Karpas-422 (cell line): ENCODE results near the gene PLAGL1. TPM values are rescaled to one million over a fixed set of nuclear protein-coding genes. Genes with fewer than 3 reads are reported as not detected.

Experiments used
- DNase-seq: peaks from one replicate; pipeline ENCODE4 v3.0.0-alpha.2; 2015
- H2AFZ ChIP-seq: fragments of 200-600 bp; sonication (generic); 2 replicates; pipeline ENCODE4 v1.6.1; 2014; ENCODE audit warnings: antibody characterized with exemption, low read length, mixed read lengths
- H3K27ac ChIP-seq: fragments of 200-600 bp; sonication (generic); 2 replicates; pipeline ENCODE4 v1.5.1; 2014; ENCODE audit warnings: mild to moderate bottlenecking, low read length, moderate library complexity
- H3K27me3 ChIP-seq: fragments of 200-600 bp; sonication (generic); 2 replicates; pipeline ENCODE4 v1.6.1; 2014; ENCODE audit warnings: low read length, mixed read lengths
- H3K36me3 ChIP-seq: fragments of 200-600 bp; sonication (generic); 2 replicates; pipeline ENCODE4 v1.6.1; 2014; ENCODE audit warnings: low read length, mixed read lengths; ENCODE audit not compliant: insufficient read depth
- H3K4me1 ChIP-seq: fragments of 200-600 bp; sonication (generic); 2 replicates; pipeline ENCODE4 v1.6.1; 2014; ENCODE audit warnings: mild to moderate bottlenecking, low read length, mixed read lengths
- H3K4me2 ChIP-seq: fragments of 200-600 bp; sonication (generic); 2 replicates; pipeline ENCODE4 v1.6.1; 2014; ENCODE audit warnings: low read length, low read depth, mild to moderate bottlenecking; ENCODE audit not compliant: poor library complexity, severe bottlenecking
- H3K4me3 ChIP-seq: fragments of 200-600 bp; sonication (generic); 2 replicates; pipeline ENCODE4 v1.5.1; 2014; ENCODE audit warnings: mild to moderate bottlenecking, antibody characterized with exemption, low read length, mixed read lengths
- H3K79me2 ChIP-seq: fragments of 200-600 bp; sonication (generic); 2 replicates; pipeline ENCODE4 v1.6.1; 2014; ENCODE audit warnings: mild to moderate bottlenecking, low read length, mixed read lengths
- H3K9ac ChIP-seq: fragments of 200-600 bp; sonication (generic); 2 replicates; pipeline ENCODE4 v1.6.0; 2014; ENCODE audit warnings: low read length
- H3K9me2 ChIP-seq: fragments of 200-600 bp; sonication (generic), shearing (Covaris generic); replicated peaks from 2 replicates; pipeline ENCODE4 v1.6.0; 2014; ENCODE audit warnings: mild to moderate bottlenecking, low read length, moderate library complexity; ENCODE audit not compliant: insufficient read depth
- H3K9me3 ChIP-seq: fragments of 300-700, 200-600 bp; sonication (generic); 2 replicates; pipeline ENCODE4 v1.6.1; 2014; ENCODE audit warnings: low read length, mixed read lengths
- H4K20me1 ChIP-seq: fragments of 200-600 bp; sonication (generic); 2 replicates; pipeline ENCODE4 v1.6.1; 2014; ENCODE audit warnings: mild to moderate bottlenecking, antibody characterized with exemption, low read length, low read depth; ENCODE audit not compliant: insufficient read depth
- small RNA-seq: library from RNA; depleted of rRNA; stranded (forward); fragments of <200 nt; gene quantifications from one replicate; pipeline ENCODE3, GENCODE V24; 2014
- total RNA-seq: library from RNA; depleted of rRNA; stranded (reverse); fragments of >200 nt; shearing (Covaris generic); gene quantifications from 2 replicates; pipeline ENCODE4 v1.2.3, GENCODE V29; 2014; ENCODE audit warnings: low replicate concordance; rRNA removed

The PLAGL1 gene
- total RNA-seq, 1 experiment from 2014 or later, result 4.7 TPM

- H3K9me2 ChIP-seq, result no peaks in the 10 kb centered on the region
- no peak overlapping the region for H3K9ac ChIP-seq
- H2AFZ ChIP-seq, result no peak overlapping the region
- no peaks in the 10 kb centered on the region for H3K9me3 ChIP-seq
- no peak for DNase-seq
- H3K36me3 ChIP-seq, result no peaks in the 10 kb centered on the region
- no peaks in the 10 kb centered on the region for H3K79me2 ChIP-seq
- H3K27ac ChIP-seq, result no peak overlapping the region
- H3K4me3 ChIP-seq, result no peak overlapping the region
- H3K4me1 ChIP-seq, result no peaks in the 10 kb centered on the region
- H3K27me3 ChIP-seq, result no peaks in the 10 kb centered on the region
- no peaks in the 10 kb centered on the region for H4K20me1 ChIP-seq
- H3K4me2 ChIP-seq, result no peak overlapping the region
These were observed 107.7 kb downstream of the PLAGL1 start for GRCh38 chr6:143900358-143900757.

- no peak for DNase-seq
- H2AFZ ChIP-seq, result no peak overlapping the region
- H3K9me2 ChIP-seq, result no peaks in the 10 kb centered on the region
- no peaks in the 10 kb centered on the region for H3K9me3 ChIP-seq
- H4K20me1 ChIP-seq, result no peaks in the 10 kb centered on the region
- H3K4me3 ChIP-seq, result no peak overlapping the region
- no peaks in the 10 kb centered on the region for H3K36me3 ChIP-seq
- H3K4me1 ChIP-seq, result no peaks in the 10 kb centered on the region
- H3K79me2 ChIP-seq, result no peaks in the 10 kb centered on the region
- H3K4me2 ChIP-seq, result no peak overlapping the region
- no peak overlapping the region for H3K9ac ChIP-seq
- no peaks in the 10 kb centered on the region for H3K27me3 ChIP-seq
- H3K27ac ChIP-seq, result no peak overlapping the region
These were observed 111.8 kb downstream of the PLAGL1 start for GRCh38 chr6:143896126-143896860.

- DNase-seq, result no peak
- H4K20me1 ChIP-seq, result no peaks in the 10 kb centered on the region
These were observed 113.4 kb downstream of the PLAGL1 start for GRCh38 chr6:143894655-143895054.

More at GRCh38 chr6:143894655-143895054, 113.4 kb downstream of the PLAGL1 start:
- H3K4me2 ChIP-seq, result no peak overlapping the region
- H3K36me3 ChIP-seq, result no peaks in the 10 kb centered on the region
- H3K27ac ChIP-seq, result no peak overlapping the region
- H3K4me1 ChIP-seq, result no peaks in the 10 kb centered on the region
- no peak overlapping the region for H3K9ac ChIP-seq
- H3K4me3 ChIP-seq, result no peak overlapping the region
- no peaks in the 10 kb centered on the region for H3K79me2 ChIP-seq
- H3K27me3 ChIP-seq, result no peaks in the 10 kb centered on the region
- H3K9me3 ChIP-seq, result no peaks in the 10 kb centered on the region
- no peak overlapping the region for H2AFZ ChIP-seq
- no peaks in the 10 kb centered on the region for H3K9me2 ChIP-seq

Small RNA genes within 50 kb of the gene (small RNA-seq; reads per million reads assigned to genes)
- gene RF02143, result not detected

Other genes with a start within 250 kb of the PLAGL1 start
- gene LTV1, start 164.9 kb downstream of the PLAGL1 start, total RNA-seq, result 19.4 and 24.1 TPM in 2 replicates
- not detected in 2 replicates for gene ZC2HC1B, start 143.8 kb downstream of the PLAGL1 start, total RNA-seq
- gene SF3B5, start 87.3 kb upstream of the PLAGL1 start, total RNA-seq, result 149 and 168 TPM in 2 replicates
- not detected in 2 replicates for gene STX11, start 142.3 kb upstream of the PLAGL1 start, total RNA-seq